PC-9 (cell line): ENCODE data around the gene TECTA.

ENCODE experiments used
- EZH2 ChIP-seq: fragments of 200-600 bp; sonication (generic); IDR thresholded peaks from 2 replicates; pipeline ENCODE4 v1.8.0; 2017; ENCODE audit warnings: antibody characterized with exemption, low read depth
- TF ChIP-seq, protein P1 (sequence below): fragments of 200-600 bp; sonication (generic); conservative IDR thresholded peaks from 2 replicates; pipeline ENCODE4 v1.6.1; 2017; ENCODE audit warnings: mixed run types, antibody characterized with exemption, mild to moderate bottlenecking, moderate library complexity

DNA sequence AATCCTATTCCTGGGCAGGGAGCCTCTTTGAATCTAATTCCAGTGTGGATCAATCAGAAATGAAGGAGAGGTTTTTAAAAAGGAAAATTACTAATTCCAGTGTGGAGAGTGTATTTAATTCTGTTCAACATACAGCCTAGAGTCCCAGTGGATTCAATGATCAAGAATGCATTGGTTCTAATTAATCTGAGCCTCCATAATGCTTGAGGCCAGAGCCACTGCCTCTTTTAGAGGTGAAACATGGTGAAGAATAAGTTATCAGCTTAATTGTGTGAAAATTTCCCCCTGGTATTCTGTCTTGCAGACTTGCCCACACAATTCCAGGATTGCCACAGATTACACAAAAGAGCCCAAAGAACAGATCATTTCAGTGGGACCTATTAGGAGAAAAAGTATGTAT is 87.7 kb downstream of the TECTA start:
- TF ChIP-seq, protein P1, sequence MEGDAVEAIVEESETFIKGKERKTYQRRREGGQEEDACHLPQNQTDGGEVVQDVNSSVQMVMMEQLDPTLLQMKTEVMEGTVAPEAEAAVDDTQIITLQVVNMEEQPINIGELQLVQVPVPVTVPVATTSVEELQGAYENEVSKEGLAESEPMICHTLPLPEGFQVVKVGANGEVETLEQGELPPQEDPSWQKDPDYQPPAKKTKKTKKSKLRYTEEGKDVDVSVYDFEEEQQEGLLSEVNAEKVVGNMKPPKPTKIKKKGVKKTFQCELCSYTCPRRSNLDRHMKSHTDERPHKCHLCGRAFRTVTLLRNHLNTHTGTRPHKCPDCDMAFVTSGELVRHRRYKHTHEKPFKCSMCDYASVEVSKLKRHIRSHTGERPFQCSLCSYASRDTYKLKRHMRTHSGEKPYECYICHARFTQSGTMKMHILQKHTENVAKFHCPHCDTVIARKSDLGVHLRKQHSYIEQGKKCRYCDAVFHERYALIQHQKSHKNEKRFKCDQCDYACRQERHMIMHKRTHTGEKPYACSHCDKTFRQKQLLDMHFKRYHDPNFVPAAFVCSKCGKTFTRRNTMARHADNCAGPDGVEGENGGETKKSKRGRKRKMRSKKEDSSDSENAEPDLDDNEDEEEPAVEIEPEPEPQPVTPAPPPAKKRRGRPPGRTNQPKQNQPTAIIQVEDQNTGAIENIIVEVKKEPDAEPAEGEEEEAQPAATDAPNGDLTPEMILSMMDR, result no peak
- TF ChIP-seq EZH2, result no peak
